Upper lobe of left lung (tissue), 6 donors: Measurements from ENCODE around the gene ARHGAP31. TPM values are rescaled to one million over a fixed set of nuclear protein-coding genes. Genes with fewer than 3 reads are reported as not detected.

Source experiments
- ATAC-seq, 2 donors: fragments of 200-7000 bp; cut with Tn5 transposase; one replicate each; pipeline ENCODE4 v1.9.1; 2022; ENCODE audit warnings: mild to moderate bottlenecking in 2 of 2, moderate library complexity in 2 of 2; ENCODE audit not compliant: low FRiP score in 2 of 2
- DNase-seq, 2 donors: peaks; one replicate each; pipeline ENCODE4 v3.0.0-alpha.2; 2019 to 2020
- H3K27ac ChIP-seq, 4 donors: fragments of 200-600 bp; sonication (generic); one replicate each; pipeline ENCODE4 v1.5.1; 2016 to 2019
- H3K27me3 ChIP-seq, 4 donors: fragments of 200-600 bp; sonication (generic); one replicate each; pipeline ENCODE4 v1.5.1; 2017 to 2019
- H3K36me3 ChIP-seq, 4 donors: fragments of 200-600 bp; sonication (generic); one replicate each; pipeline ENCODE4 v1.5.1; 2016 to 2019
- H3K4me1 ChIP-seq, 4 donors: fragments of 200-600 bp; sonication (generic); one replicate each; pipeline ENCODE4 v1.5.1; 2018 to 2019
- H3K4me3 ChIP-seq, 4 donors: fragments of 200-600 bp; sonication (generic); one replicate each; pipeline ENCODE4 v1.5.1; 2017 to 2019; ENCODE audit warnings: mild to moderate bottlenecking in 2 of 4, moderate library complexity in 1 of 4
- H3K9me3 ChIP-seq, 4 donors: fragments of 200-600 bp; sonication (generic); one replicate each; pipeline ENCODE4 v1.5.1; 2018 to 2019
- CTCF ChIP-seq, 6 experiments: fragments of 450-650 bp in 4 of 6; fragments of 200-600 bp in 2 of 6; sonication (generic) in 2 of 6; IDR thresholded peaks; one replicate each; pipeline ENCODE4 v1.5.1; 2016 to 2019; ENCODE audit warnings: antibody characterized with exemption in 6 of 6
- EP300 ChIP-seq, 4 donors: sonication (generic); formaldehyde crosslinking; IDR thresholded peaks; one replicate each; pipeline ENCODE4 v1.5.1; 2017; ENCODE audit warnings: antibody characterized with exemption in 4 of 4, control low read depth in 2 of 4
- POLR2A ChIP-seq, 4 donors: fragments of 450-650 bp; IDR thresholded peaks; one replicate each; pipeline ENCODE4 v1.5.1; 2016 to 2017; ENCODE audit warnings: antibody characterized with exemption in 4 of 4, mild to moderate bottlenecking in 2 of 4
- POLR2AphosphoS5 ChIP-seq, 2 donors: sonication (generic); formaldehyde crosslinking; IDR thresholded peaks; one replicate each; pipeline ENCODE4 v1.5.1; 2017; ENCODE audit warnings: antibody characterized with exemption in 2 of 2
- WGBS, 2 donors: methylation state at CpG; one replicate each; pipeline ENCODE4 v1.1.5; 2017 to 2018; 5-methylcytosine and 5-hydroxymethylcytosine counted together
- total RNA-seq, 6 donors: library from RNA; depleted of rRNA in 4 of 6; stranded (reverse); fragments of >200 nt in 4 of 6; gene quantifications; one replicate each; pipeline versions ENCODE4 v1.1.0 to v1.2.1, GENCODE V29; 2016 to 2021
- donor health status: DM: no; HTN: no; CAD: no; lungs with moderate emphysema.
- donor health status: DM: no; HTN: yes; CAD: no; lungs with severe emphysema.

ARHGAP31 gene
- total RNA-seq, 6 donors from 2014 or later = 47.1 to 91.0 (median 66.2) TPM

GRCh38 chr3:119276680-119277079 is 17.5 kb upstream of the ARHGAP31 start:
- Histone ChIP-seq H3K36me3 (no peaks in the 10 kb centered on the region), H3K4me1 (peaks cover 12 to 27% (median 17%) of the 10 kb centered on the region in 4 donors), H3K9me3 (peaks cover 0 to 1% (median 0%) of the 10 kb centered on the region in 4 donors), H3K27ac (peak overlapping the region in 2 of 4 donors; percentile 13 to 63), H3K4me3 (no peak overlapping the region), H3K27me3 (no peaks in the 10 kb centered on the region)
- TF ChIP-seq EP300 (IDR thresholded peaks at IDR 0.05) (no peak), POLR2A (IDR thresholded peaks at IDR 0.05) (no peak), CTCF (IDR thresholded peaks at IDR 0.05) (no peak), POLR2AphosphoS5 (IDR thresholded peaks at IDR 0.05) (no peak)
- 76% methylated on average over 5 of the region's 5 CpGs for WGBS, 2 donors
- no peak for ATAC-seq
- DNase-seq = no peak

GRCh38 chr3:119279101-119279554 is 15.1 kb upstream of the ARHGAP31 start:
- Histone ChIP-seq H3K27ac (peak overlapping the region; percentile 67 to 85 (median 81)), H3K9me3 (peaks cover 0 to 17% (median 7%) of the 10 kb centered on the region in 4 donors), H3K4me3 (no peak overlapping the region), H3K27me3 (no peaks in the 10 kb centered on the region), H3K4me1 (peaks cover 12 to 27% (median 17%) of the 10 kb centered on the region in 4 donors), H3K36me3 (no peaks in the 10 kb centered on the region)
- peak; percentile 23 to 73 for ATAC-seq
- DNase-seq = peak in 1 of 2 donors; percentile 71
- WGBS, 2 donors = 39 to 52% methylated on average over 6 of the region's 6 CpGs
- TF ChIP-seq POLR2A (IDR thresholded peaks at IDR 0.05) (no peak), CTCF (IDR thresholded peaks at IDR 0.05) (no peak), EP300 (IDR thresholded peaks at IDR 0.05) (peak in 1 of 4 donors; percentile 81), POLR2AphosphoS5 (IDR thresholded peaks at IDR 0.05) (peak in 1 of 2 donors; percentile 63)

GRCh38 chr3:119279584-119280243 is 14.5 kb upstream of the ARHGAP31 start:
- no peak for DNase-seq
- peak overlapping the region; percentile 67 to 85 (median 81) for H3K27ac ChIP-seq
- H3K4me1 ChIP-seq = peaks cover 12 to 27% (median 17%) of the 10 kb centered on the region in 4 donors
- no peak for ATAC-seq
- no peaks in the 10 kb centered on the region for H3K36me3 ChIP-seq
- TF ChIP-seq EP300 (IDR thresholded peaks at IDR 0.05) (no peak), POLR2AphosphoS5 (IDR thresholded peaks at IDR 0.05) (no peak), CTCF (IDR thresholded peaks at IDR 0.05) (no peak), POLR2A (IDR thresholded peaks at IDR 0.05) (no peak)
- no peak overlapping the region for H3K4me3 ChIP-seq
- H3K27me3 ChIP-seq = no peaks in the 10 kb centered on the region
- WGBS, 2 donors = 53 to 68% methylated on average over 4 to 5 of the region's 5 CpGs
- peaks cover 0 to 17% (median 7%) of the 10 kb centered on the region in 4 donors for H3K9me3 ChIP-seq

- peaks cover 0 to 11% (median 4%) of the 10 kb centered on the region in 4 donors for H3K9me3 ChIP-seq
- DNase-seq (no peak), ATAC-seq (no peak)
- no peak overlapping the region for H3K27ac ChIP-seq
- no peak for TF ChIP-seq POLR2A (IDR thresholded peaks at IDR 0.05)
- TF ChIP-seq EP300 (IDR thresholded peaks at IDR 0.05) = no peak
- TF ChIP-seq POLR2AphosphoS5 (IDR thresholded peaks at IDR 0.05) = no peak
- no peak for TF ChIP-seq CTCF (IDR thresholded peaks at IDR 0.05)
- no peaks in the 10 kb centered on the region for H3K36me3 ChIP-seq
- H3K4me3 ChIP-seq = no peak overlapping the region
- H3K4me1 ChIP-seq = peaks cover 12 to 19% (median 15%) of the 10 kb centered on the region in 4 donors
- 80 to 90% methylated on average over 2 to 3 of the region's 3 CpGs for WGBS, 2 donors
- no peaks in the 10 kb centered on the region for H3K27me3 ChIP-seq
Observed at GRCh38 chr3:119288669-119289403, 5.3 kb upstream of the ARHGAP31 start.
